GM23338 (cell line): ENCODE results near the gene MRPS10. TPM values are rescaled to one million over a fixed set of nuclear protein-coding genes. Genes with fewer than 3 reads are reported as not detected.

ENCODE experiments used
- ATAC-seq: fragments of 200-7000 bp; cut with Tn5 transposase; 3 replicates; pipeline ENCODE4 v1.9.1; 2020
- DNase-seq: peaks from one replicate; pipeline ENCODE4 v3.0.0-alpha.2; 2015; ENCODE audit warnings: low spot score
- H2AFZ ChIP-seq: fragments of 200-600 bp; sonication (generic); 2 replicates; pipeline ENCODE4 v1.8.0; 2016; ENCODE audit warnings: antibody characterized with exemption, mild to moderate bottlenecking, moderate library complexity
- H3F3A ChIP-seq: fragments of 200-600 bp; sonication (generic); replicated peaks from 2 replicates; pipeline ENCODE4 v1.8.0; 2017; ENCODE audit warnings: antibody characterized with exemption, mixed run types, low read depth
- H3K27ac ChIP-seq: fragments of 200-600 bp; sonication (generic); 2 replicates; pipeline ENCODE4 v1.6.1; 2016; ENCODE audit warnings: low read depth
- H3K27me3 ChIP-seq: fragments of 200-600 bp; sonication (generic); 2 replicates; pipeline ENCODE4 v1.8.0; 2016; ENCODE audit warnings: mild to moderate bottlenecking, mixed run types, moderate library complexity; ENCODE audit not compliant: insufficient read depth
- H3K36me3 ChIP-seq: fragments of 200-600 bp; sonication (generic); 2 replicates; pipeline ENCODE4 v1.8.0; 2016; ENCODE audit warnings: mild to moderate bottlenecking; ENCODE audit not compliant: insufficient read depth
- H3K4me1 ChIP-seq: fragments of 200-600 bp; sonication (generic); 2 replicates; pipeline ENCODE4 v1.8.0; 2016; ENCODE audit warnings: mild to moderate bottlenecking, moderate library complexity; ENCODE audit not compliant: insufficient read depth
- H3K4me2 ChIP-seq: fragments of 200-600 bp; sonication (generic); 2 replicates; pipeline ENCODE4 v1.7.1; 2017; ENCODE audit warnings: mixed run types
- H3K4me3 ChIP-seq: fragments of 200-600 bp; sonication (generic); 2 replicates; pipeline ENCODE4 v1.6.1; 2016; ENCODE audit warnings: mixed run types
- H3K79me2 ChIP-seq: fragments of 200-600 bp; sonication (generic); replicated peaks from 2 replicates; pipeline ENCODE4 v1.8.0; 2017; ENCODE audit warnings: mild to moderate bottlenecking; ENCODE audit not compliant: insufficient read depth
- H3K9me2 ChIP-seq: fragments of 200-600 bp; sonication (generic); 2 replicates; pipeline ENCODE4 v1.8.0; 2017; ENCODE audit not compliant: insufficient read depth
- H4K20me1 ChIP-seq: fragments of 200-600 bp; sonication (generic); replicated peaks from 2 replicates; pipeline ENCODE4 v1.8.0; 2017; ENCODE audit warnings: mild to moderate bottlenecking; ENCODE audit not compliant: insufficient read depth
- H3K27ac Mint-ChIP-seq: 2 replicates; pipeline ENCODE4 v1.8.0; 2020; ENCODE audit warnings: inconsistent platforms, mild to moderate bottlenecking, moderate library complexity, mixed read lengths
- H3K27me3 Mint-ChIP-seq: 3 replicates; pipeline ENCODE4 v1.8.0; 2022; ENCODE audit warnings: low read depth, mild to moderate bottlenecking, moderate library complexity, mixed read lengths, inconsistent platforms; ENCODE audit not compliant: insufficient read depth, poor library complexity
- H3K36me3 Mint-ChIP-seq: 3 replicates; pipeline ENCODE4 v1.8.0; 2021; ENCODE audit warnings: low read depth, mild to moderate bottlenecking, inconsistent platforms, moderate library complexity, mixed read lengths
- H3K4me1 Mint-ChIP-seq: 3 replicates; pipeline ENCODE4 v1.8.0; 2020; ENCODE audit warnings: mild to moderate bottlenecking, inconsistent platforms, mixed read lengths
- H3K4me3 Mint-ChIP-seq: 3 replicates; pipeline ENCODE4 v1.8.0; 2021; ENCODE audit warnings: moderate library complexity, mild to moderate bottlenecking, inconsistent platforms, mixed read lengths
- H3K9me3 Mint-ChIP-seq: 3 replicates; pipeline ENCODE4 v1.8.0; 2020; ENCODE audit warnings: moderate library complexity, mild to moderate bottlenecking, inconsistent platforms, mixed read lengths
- CREB1 ChIP-seq: fragments of 250-450 bp; sonication (Bioruptor Pico); IDR thresholded peaks from 2 replicates; pipeline ENCODE4 v1.5.0; 2020; ENCODE audit warnings: low read depth, mild to moderate bottlenecking, moderate library complexity
- JUNB ChIP-seq: IDR thresholded peaks from one replicate; pipeline ENCODE4 v1.6.1; 2016; ENCODE audit warnings: antibody characterized with exemption; ENCODE audit not compliant: unreplicated experiment
- ZNF114 ChIP-seq: fragments of 250-450 bp; sonication (Bioruptor Pico); IDR thresholded peaks from 2 replicates; pipeline ENCODE4 v1.5.0; 2020; ENCODE audit warnings: mild to moderate bottlenecking, moderate library complexity
- ZNF331 ChIP-seq: fragments of 250-450 bp; sonication (Bioruptor Pico); IDR thresholded peaks from 2 replicates; pipeline ENCODE4 v1.5.0; 2020; ENCODE audit warnings: low read depth, mild to moderate bottlenecking, moderate library complexity
- polyA plus RNA-seq: library from polyadenylated mRNA; unstranded; fragments of >200 nt; fragmentation: Nextera tagmentation; extraction: Ambion mirVana; gene quantifications from 2 replicates; pipeline ENCODE4 v1.2.1, GENCODE V29; 2016
- total RNA-seq: library from RNA; depleted of rRNA; stranded (reverse); fragments of >200 nt; shearing (Covaris generic); gene quantifications from 2 replicates; pipeline ENCODE4 v1.2.3, GENCODE V29; 2014
- TF ChIP-seq, protein P1 (sequence below): IDR thresholded peaks from one replicate; pipeline ENCODE4 v1.6.1; 2018; ENCODE audit warnings: antibody characterized with exemption; ENCODE audit not compliant: unreplicated experiment
- TF ChIP-seq, protein P2 (sequence below): IDR thresholded peaks from 2 replicates; pipeline ENCODE4 v1.6.1; 2016; ENCODE audit warnings: antibody characterized with exemption
- TF ChIP-seq, protein P3 (sequence below), 2 experiments: fragments of 200-600 bp in 1 of 2; sonication (generic) in 1 of 2; conservative IDR thresholded peaks; 2 replicates each; pipeline versions ENCODE4 v1.5.1 to v1.6.1; 2016 to 2017; ENCODE audit warnings: antibody characterized with exemption in 2 of 2, low read depth in 2 of 2, mild to moderate bottlenecking in 2 of 2, moderate library complexity in 1 of 2

The MRPS10 gene
- total and polyA plus RNA-seq, 2 experiments from 2014 or later: 36.2 to 42.7 TPM

DNA sequence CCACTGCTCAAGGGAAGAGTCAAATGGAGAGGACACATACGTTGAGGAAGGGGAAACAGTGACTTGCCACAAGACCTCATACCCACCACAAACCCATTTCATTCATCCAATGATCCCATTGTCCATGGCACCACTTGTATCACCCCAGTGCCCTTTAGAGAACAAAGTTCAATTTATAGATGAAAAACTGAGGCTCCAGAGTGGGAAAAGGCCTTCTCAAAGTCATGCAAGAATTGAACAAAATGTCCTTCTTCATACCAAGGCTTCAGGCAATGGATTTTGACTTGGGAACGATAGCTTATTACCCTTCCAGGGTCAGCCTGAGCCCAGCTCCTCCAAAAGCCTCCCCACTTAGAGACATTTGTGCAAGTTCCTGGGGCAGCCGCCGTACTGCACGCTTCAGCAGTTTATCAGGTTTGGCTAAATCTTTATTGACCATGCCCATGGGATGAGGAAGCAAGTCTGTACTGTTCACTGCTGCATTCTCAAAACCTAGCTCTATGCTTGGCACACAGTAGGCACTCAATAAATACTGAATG lies 47.3 kb upstream of the MRPS10 start (continued):
- TF ChIP-seq, protein P1, sequence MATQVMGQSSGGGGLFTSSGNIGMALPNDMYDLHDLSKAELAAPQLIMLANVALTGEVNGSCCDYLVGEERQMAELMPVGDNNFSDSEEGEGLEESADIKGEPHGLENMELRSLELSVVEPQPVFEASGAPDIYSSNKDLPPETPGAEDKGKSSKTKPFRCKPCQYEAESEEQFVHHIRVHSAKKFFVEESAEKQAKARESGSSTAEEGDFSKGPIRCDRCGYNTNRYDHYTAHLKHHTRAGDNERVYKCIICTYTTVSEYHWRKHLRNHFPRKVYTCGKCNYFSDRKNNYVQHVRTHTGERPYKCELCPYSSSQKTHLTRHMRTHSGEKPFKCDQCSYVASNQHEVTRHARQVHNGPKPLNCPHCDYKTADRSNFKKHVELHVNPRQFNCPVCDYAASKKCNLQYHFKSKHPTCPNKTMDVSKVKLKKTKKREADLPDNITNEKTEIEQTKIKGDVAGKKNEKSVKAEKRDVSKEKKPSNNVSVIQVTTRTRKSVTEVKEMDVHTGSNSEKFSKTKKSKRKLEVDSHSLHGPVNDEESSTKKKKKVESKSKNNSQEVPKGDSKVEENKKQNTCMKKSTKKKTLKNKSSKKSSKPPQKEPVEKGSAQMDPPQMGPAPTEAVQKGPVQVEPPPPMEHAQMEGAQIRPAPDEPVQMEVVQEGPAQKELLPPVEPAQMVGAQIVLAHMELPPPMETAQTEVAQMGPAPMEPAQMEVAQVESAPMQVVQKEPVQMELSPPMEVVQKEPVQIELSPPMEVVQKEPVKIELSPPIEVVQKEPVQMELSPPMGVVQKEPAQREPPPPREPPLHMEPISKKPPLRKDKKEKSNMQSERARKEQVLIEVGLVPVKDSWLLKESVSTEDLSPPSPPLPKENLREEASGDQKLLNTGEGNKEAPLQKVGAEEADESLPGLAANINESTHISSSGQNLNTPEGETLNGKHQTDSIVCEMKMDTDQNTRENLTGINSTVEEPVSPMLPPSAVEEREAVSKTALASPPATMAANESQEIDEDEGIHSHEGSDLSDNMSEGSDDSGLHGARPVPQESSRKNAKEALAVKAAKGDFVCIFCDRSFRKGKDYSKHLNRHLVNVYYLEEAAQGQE: no peak
- no peak for TF ChIP-seq JUNB

DNA sequence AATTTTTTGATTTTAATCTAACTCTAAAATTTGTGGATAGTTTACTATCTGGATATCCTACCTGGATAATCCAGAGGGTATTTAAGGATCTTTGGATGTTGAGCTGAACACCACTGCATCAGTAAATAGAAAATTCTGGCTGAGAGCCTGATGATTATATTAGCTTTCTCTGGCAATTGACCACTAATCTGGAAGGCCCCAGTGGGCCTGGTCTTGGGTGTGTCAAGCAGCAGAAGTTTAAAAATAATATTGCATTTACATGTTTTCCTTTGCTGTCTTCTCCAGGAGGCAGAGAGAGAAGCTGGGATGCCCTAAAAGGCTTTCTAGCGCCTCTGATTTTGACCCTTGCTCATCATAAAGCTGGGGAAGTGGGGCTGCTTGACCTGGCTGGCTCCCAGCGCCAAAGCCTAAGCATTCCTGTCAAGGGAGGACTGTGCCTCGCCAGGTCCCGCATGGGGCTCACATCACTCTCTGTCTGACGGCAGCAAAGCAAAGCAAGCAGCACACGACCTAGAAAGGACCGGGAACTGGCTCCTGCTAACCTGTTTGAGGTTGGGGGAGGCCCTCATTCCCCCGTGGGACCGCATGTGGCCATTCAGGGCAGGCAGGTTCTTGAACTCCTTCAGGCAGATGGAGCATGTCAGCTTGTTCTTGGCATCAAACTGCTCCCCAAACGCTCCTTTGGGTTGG lies 46.6 kb upstream of the MRPS10 start:
- peaks cover 3% of the 10 kb centered on the region for H4K20me1 ChIP-seq
- Mint-ChIP-seq H3K9me3 (no peaks in the 10 kb centered on the region), H3K27ac (no peak overlapping the region), H3K27me3 (peaks cover 18% of the 10 kb centered on the region), H3K4me3 (no peak overlapping the region), H3K4me1 (peaks cover 22% of the 10 kb centered on the region), H3K36me3 (peaks cover 29% of the 10 kb centered on the region)
- no peaks in the 10 kb centered on the region for H3K9me2 ChIP-seq
- no peak overlapping the region for H2AFZ ChIP-seq
- H3K36me3 ChIP-seq: peaks cover 5% of the 10 kb centered on the region; the same call in 1 of the 2 replicates
- TF ChIP-seq, protein P2, sequence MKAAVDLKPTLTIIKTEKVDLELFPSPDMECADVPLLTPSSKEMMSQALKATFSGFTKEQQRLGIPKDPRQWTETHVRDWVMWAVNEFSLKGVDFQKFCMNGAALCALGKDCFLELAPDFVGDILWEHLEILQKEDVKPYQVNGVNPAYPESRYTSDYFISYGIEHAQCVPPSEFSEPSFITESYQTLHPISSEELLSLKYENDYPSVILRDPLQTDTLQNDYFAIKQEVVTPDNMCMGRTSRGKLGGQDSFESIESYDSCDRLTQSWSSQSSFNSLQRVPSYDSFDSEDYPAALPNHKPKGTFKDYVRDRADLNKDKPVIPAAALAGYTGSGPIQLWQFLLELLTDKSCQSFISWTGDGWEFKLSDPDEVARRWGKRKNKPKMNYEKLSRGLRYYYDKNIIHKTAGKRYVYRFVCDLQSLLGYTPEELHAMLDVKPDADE: no peak
- TF ChIP-seq CREB1 (CRISPR knock-in tag): no peak
- TF ChIP-seq ZNF331 (CRISPR knock-in tag): no peak
- no peak for TF ChIP-seq JUNB
- no peak for TF ChIP-seq ZNF114 (CRISPR knock-in tag)
- H3K4me3 ChIP-seq: no peak overlapping the region
- H3K27me3 ChIP-seq: no peaks in the 10 kb centered on the region
- H3K27ac ChIP-seq: no peak overlapping the region
- no peak for ATAC-seq
- H3F3A ChIP-seq: no peaks in the 10 kb centered on the region
- DNase-seq: no peak
- no peaks in the 10 kb centered on the region for H3K79me2 ChIP-seq
- H3K4me2 ChIP-seq: no peak overlapping the region
- H3K4me1 ChIP-seq: peaks cover 10% of the 10 kb centered on the region; the same call in 1 of the 2 replicates

DNA sequence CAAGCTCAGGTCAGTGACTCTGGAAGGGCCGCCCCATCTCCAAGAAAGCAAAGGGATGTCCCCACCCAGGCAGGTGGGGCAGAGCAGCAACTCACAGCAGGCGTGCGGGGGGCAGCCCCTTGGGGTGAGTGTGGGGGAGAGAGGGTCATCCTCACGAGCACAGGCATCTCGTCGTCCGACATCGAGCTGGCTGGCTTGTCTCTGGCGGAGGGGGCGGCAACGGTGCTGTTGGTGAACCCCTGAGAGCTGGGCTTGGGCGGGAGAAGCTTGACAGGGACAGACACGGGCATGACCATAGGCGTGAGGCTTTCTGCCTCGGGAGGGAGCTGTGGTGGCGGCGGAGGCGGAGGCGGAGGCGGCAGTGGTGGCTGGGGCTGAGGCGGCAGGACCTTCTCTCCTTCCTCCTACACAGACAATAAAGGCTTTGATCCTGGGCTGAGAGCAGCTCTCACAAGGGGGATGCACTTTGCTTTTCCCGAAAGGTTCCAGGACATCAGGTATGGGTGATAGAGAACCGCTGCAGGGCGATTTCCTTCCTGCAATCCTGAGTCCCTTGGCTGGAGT lies 45.6 kb upstream of the MRPS10 start:
- Histone ChIP-seq H3K36me3 (peaks cover 10% of the 10 kb centered on the region; the same call in 1 of the 2 replicates), H4K20me1 (peaks cover 10% of the 10 kb centered on the region), H3K27me3 (no peaks in the 10 kb centered on the region), H3K4me3 (no peak overlapping the region), H3F3A (peaks cover 2% of the 10 kb centered on the region; the same call in 1 of the 2 replicates), H3K4me2 (no peak overlapping the region), H2AFZ (no peak overlapping the region), H3K27ac (no peak overlapping the region), H3K9me2 (no peaks in the 10 kb centered on the region), H3K4me1 (peaks cover 18% of the 10 kb centered on the region), H3K79me2 (no peaks in the 10 kb centered on the region)
- Mint-ChIP-seq H3K27ac (no peak overlapping the region), H3K4me1 (peaks cover 29% of the 10 kb centered on the region), H3K36me3 (peaks cover 24% of the 10 kb centered on the region), H3K4me3 (no peak overlapping the region), H3K27me3 (peaks cover 14% of the 10 kb centered on the region), H3K9me3 (no peaks in the 10 kb centered on the region)
- DNase-seq: peak; percentile 45
- peak; percentile 19 for ATAC-seq
- TF ChIP-seq, protein P2: no peak
- TF ChIP-seq, protein P3, sequence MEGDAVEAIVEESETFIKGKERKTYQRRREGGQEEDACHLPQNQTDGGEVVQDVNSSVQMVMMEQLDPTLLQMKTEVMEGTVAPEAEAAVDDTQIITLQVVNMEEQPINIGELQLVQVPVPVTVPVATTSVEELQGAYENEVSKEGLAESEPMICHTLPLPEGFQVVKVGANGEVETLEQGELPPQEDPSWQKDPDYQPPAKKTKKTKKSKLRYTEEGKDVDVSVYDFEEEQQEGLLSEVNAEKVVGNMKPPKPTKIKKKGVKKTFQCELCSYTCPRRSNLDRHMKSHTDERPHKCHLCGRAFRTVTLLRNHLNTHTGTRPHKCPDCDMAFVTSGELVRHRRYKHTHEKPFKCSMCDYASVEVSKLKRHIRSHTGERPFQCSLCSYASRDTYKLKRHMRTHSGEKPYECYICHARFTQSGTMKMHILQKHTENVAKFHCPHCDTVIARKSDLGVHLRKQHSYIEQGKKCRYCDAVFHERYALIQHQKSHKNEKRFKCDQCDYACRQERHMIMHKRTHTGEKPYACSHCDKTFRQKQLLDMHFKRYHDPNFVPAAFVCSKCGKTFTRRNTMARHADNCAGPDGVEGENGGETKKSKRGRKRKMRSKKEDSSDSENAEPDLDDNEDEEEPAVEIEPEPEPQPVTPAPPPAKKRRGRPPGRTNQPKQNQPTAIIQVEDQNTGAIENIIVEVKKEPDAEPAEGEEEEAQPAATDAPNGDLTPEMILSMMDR (conservative IDR thresholded peaks at IDR 0.05; ENCODE audit: low read depth in 2 of 2): peak in 1 of 2 experiments; percentile 30; a peak in 2 of 4 replicates
